Stimulated activated CD4-positive, alpha-beta T cell treated with anti-CD3 and anti-CD28 coated beads, TNF-alpha, amount 100 ng/mL, for 24 hours (primary cell): Measurements from ENCODE around the gene KCTD11.

Experiments used
- DNase-seq, 3 experiments: peaks; one replicate each; pipeline ENCODE4 v3.0.0-alpha.2; 2020; ENCODE audit warnings: low read depth in 3 of 3

KCTD11 gene

DNA sequence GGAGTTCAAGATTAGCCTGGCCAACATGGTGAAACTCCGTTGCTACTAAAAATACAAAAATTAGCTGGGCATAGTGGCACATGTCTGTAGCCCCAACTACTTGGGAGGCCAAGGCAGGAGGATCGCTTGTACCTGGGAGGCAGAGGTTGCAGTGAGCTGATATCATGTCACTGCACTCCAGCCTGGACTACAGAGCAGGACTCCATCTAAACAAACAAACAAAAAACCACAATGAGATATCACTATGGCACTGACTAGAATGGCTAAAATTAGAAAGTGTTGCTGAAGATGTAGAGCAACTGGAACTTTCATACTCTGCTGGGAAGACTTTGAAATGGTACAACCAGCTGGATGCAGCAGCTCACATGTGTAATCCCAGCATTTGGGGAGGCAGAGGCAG is 22.4 kb downstream of the KCTD11 start:
- DNase-seq = no peak

DNA sequence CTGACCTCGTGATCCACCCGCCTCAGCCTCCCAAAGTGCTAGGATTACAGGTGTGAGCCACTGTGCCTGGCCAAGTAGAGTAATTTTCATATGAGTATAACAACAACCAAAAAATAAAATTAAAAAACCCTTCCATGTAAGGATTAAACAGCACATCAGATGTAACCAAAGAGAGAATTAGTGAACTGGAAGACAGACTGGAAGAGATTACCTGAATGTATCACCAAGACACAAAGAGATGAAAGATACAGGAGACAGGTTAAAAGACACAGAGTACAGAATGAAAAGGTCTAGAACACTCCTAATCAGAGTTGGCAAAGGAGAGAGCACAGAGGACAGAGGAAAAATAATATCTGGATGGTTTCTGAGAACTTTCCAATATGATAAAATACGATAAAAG is 27.2 kb downstream of the KCTD11 start:
- no peak for DNase-seq

DNA sequence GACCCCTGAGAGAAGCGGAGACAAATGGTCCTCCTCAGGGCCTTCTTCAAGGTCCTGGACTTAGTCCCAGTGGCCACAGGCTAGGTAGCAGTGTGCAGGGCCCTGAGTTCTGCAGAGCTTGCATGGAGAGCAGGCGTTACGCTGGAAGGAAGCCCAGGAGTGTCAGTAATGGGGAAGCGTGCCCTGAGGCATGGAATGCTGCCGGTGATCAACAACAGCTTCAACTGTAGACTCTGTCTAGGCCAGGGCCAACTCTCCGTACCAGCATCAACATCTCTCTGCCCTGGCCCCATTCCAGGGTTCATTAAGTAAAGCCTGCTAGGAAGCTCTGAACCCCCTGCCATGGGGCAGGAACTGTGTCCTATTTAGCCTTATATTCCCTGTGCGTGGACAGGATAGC is 28.4 kb downstream of the KCTD11 start:
- DNase-seq = no peak

DNA sequence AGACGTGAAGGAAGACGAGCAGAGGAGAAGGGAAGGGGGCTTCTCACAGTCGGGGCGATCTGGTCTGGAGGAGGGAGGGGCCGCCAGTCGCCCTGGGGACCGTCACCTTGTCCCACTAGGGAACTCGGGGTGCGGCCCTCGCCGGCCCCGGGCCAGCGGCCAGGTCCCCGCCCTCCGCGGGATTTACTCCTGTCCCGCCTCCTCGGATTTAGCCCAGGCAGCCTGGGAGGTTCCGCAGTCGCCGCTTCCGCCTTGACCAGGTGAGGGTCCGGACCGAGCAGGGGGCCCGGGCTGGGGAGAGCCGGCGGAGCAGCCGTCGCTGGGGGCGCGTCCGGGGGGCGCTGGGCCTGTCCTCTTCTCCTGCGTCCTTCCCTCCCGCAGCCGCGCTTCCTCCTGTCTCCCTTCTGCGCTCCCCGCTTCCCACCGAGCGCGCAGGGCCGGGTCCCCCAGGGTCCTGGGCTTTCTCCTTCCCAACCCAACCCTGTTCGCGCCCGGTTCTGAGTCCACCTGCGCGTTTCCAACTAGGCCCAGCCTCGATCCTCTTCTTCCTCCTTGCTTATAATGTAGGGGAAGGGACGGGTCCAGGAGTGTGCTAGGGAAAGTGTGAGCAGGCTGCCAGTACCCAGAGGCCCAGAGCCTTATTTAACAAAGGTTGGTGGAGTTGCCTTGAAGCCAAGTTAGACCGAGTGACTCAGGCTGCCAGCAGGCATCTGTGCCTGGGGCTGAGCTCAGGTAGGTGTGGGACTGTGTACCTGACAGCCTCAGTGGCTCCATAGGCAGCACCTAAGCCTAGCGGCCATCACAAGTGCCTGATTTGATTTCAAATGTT is 29.1 kb downstream of the KCTD11 start, which contains the start of gene TNK1:
Gene TNK1, plus strand, starts transcription at position 235 of the 829 bp plus-strand sequence. CDS start 1,838 bp downstream, outside the sequence.
- no peak for DNase-seq

DNA sequence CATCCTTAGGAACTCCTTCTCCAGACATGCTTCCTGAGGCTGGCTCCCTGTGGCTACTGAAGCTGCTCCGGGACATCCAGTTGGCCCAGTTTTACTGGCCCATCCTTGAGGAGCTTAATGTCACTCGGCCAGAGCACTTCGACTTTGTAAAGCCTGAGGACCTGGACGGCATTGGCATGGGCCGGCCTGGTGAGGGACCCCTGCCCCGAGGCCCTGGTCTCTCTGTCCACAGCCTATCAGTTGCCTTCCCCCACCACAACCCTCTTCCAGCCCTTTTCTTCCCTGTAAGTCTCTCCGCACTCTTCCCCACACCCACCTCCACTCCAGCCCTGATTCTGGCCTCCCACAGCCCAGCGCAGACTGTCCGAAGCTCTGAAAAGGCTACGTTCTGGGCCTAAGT is 30.9 kb downstream of the KCTD11 start:
- no peak for DNase-seq

DNA sequence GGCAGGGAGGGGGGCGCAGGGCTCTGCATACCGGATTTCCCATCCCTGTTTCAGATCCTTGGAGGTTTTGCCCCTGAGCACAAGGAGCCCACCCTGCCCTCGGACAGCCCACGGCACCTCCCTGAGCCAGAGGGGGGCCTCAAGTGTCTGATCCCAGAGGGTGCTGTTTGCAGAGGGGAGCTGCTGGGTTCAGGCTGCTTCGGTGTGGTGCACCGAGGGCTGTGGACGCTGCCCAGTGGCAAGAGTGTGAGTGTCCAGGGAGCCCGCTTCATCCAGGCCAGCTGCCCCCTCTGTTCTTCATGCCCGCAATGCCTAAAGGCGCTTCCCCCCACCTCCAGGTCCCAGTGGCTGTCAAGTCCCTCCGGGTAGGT is 31.4 kb downstream of the KCTD11 start:
- DNase-seq = no peak

DNA sequence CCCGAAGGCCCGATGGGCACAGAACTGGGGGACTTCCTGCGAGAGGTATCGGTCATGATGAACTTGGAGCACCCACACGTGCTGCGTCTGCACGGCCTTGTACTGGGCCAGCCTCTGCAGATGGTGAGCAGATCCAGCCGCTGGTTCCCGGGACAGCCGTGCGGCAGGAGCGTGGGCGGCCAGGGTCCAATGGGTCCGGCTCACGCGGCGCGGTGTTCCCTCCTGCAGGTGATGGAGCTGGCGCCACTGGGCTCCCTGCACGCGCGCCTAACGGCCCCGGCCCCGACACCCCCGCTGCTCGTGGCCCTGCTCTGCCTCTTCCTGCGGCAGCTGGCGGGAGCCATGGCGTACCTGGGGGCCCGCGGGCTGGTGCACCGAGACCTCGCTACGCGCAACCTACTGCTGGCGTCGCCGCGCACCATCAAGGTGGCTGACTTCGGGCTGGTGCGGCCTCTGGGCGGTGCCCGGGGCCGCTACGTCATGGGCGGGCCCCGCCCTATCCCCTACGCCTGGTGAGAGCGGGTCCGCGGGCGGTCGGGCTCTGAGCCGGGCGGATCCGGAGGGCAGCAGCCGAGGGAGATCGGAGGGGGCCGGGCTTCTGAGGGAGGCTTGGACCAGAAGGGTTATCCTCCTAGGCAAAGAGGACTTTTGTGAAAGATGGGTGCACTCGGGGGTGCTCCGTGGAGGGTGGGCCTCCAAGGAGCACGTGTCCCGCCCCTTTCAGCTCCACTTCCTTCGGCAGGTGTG is 32.0 kb downstream of the KCTD11 start:
- DNase-seq = peak; percentile 50 to 79 (median 63)

DNA sequence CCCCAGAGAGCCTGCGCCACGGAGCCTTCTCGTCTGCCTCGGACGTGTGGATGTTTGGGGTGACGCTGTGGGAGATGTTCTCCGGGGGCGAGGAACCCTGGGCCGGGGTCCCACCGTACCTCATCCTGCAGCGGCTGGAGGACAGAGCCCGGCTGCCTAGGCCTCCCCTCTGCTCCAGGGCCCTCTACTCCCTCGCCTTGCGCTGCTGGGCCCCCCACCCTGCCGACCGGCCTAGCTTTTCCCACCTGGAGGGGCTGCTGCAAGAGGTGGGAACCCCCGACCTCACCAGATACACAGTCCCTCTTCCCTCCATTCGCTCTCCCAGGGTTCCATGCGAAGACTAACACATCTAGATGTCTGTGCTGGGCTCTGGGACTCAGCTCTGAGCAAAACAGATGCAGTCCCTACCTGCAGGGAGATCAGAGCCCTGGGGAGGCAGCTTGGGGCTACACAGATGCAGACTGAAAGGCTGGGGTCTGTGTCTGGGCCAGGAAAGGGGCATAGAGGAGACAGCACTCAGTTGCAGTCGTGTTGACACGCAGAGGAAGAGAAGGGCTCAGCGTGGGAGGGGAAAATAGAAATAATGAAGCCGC is 32.6 kb downstream of the KCTD11 start:
- DNase-seq = no peak

DNA sequence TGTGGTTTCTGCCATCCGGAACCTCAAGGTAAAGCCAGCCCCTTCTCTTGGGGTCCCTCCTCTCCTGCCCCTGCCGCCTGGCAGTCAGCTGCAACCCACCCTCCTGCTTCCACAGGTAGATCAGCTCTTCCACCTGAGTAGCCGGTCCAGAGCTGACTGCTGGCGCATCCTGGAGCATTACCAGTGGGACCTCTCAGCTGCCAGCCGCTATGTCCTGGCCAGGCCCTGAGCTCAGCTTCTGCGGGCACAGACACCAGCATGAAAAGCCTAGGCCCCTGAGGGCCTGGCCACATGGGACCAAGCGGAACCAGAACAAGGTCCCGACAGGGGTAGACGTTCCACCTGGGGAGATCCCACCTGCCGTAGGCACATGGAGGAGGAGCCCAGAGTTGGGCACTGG is 36.9 kb downstream of the KCTD11 start:
- DNase-seq = no peak

DNA sequence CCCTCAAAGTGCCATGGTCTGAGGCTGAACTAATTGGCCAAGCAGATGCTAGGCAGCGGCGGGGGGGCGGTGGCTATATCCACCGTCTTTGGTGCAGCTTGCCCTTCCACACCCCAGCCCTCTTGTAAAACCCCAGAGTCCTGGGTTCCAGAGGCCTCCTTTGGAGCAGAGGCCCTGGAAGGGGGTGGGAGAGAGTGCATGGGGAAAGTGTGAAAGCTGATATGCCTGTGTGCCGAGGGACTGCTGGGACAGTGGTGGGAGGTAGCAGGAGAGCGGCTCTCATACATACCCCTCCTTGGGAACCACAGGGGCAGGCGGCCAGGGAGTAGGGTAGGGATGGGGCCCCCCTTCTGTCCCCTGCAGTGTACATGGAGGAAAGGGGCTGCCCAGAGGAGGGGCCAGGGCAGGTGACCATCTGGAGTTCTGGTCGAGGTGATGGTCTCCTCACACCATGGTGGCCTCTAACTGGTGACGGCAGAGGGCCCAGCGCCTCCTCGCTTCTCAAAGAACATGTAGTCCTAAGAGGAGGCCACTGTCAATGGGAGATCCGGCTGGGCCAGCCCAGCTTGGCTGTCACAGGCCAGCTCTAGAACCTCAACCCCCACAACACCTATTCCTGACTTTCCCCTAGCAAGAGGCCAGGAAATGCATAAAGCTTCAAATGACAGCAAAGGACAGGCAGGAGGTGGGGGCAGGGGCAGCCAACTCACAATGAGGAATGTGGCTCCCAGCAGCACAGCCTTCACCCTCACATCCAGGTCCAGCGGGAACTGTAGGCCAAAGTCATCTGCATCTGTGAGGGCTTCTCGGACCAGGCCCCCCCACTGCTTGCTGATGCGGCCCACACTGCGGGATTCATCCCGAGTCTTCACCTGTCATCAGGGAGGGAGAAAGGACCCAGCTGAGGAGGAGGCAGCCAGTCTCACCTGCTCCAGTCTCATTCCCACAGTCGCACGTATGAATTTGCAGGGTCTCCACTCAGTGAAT is 38.3 kb downstream of the KCTD11 start:
- no peak for DNase-seq

DNA sequence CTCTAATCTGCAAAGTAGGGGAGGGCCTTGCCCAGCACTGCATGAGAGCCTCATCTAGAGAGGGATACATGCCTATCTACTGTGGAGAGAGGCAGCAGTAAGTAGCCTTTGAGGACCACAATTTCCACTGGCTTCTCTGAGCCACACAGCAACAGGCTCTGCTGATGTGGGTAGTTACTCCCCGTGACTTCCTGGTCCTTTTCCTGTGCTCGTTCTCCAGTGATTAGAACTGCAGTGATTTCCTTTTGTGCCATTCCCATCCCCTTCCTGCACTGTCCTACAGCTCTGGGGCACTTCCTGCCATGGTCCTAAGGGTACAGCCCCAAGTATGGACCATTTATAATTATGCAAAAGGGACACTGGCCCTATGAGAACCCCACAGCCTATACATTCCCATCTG is 39.3 kb downstream of the KCTD11 start:
- DNase-seq = no peak

DNA sequence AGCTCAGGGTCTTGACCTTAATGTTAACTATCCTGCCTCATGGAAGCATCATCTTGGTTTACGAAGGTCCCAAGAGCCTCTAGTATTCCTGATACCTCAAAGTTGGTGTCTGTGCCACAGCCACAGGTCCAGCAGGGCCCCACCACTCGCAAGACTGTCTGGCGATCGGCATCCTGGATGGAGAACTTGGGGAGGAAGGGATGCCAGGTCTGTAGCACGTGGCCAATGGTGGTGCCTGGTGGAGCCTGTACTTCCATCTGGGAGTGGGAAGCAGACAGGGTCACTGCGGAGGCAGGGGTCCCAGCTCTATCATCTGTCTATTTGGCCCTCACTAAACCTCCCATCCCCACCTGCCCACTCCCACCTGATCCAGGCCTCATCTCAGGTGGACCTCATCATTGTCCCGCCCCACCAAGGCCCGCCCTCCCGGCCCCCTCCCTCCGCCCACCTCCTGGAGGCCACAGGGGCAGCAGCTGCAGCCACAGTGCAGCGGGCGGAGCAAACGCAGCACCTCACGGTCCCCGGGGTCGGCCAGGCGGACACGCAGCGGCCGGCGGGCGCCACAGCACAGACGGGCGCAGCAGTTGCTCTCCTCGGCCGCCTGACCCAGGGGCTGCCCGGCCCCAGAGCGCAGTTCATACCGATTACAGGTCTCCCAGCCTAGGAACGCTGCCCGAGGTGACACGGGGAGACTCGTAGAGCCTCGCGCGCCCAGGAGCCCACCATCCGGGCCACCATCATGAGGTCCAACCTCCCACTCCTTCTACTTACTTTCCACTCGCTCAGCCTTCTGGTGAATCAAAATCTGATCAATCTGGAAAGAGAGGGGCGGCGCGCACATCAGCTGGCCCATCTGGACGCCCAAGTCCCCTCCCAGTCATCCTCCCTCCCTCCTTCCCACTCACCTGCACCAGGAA is 41.0 kb downstream of the KCTD11 start:
- no peak for DNase-seq

DNA sequence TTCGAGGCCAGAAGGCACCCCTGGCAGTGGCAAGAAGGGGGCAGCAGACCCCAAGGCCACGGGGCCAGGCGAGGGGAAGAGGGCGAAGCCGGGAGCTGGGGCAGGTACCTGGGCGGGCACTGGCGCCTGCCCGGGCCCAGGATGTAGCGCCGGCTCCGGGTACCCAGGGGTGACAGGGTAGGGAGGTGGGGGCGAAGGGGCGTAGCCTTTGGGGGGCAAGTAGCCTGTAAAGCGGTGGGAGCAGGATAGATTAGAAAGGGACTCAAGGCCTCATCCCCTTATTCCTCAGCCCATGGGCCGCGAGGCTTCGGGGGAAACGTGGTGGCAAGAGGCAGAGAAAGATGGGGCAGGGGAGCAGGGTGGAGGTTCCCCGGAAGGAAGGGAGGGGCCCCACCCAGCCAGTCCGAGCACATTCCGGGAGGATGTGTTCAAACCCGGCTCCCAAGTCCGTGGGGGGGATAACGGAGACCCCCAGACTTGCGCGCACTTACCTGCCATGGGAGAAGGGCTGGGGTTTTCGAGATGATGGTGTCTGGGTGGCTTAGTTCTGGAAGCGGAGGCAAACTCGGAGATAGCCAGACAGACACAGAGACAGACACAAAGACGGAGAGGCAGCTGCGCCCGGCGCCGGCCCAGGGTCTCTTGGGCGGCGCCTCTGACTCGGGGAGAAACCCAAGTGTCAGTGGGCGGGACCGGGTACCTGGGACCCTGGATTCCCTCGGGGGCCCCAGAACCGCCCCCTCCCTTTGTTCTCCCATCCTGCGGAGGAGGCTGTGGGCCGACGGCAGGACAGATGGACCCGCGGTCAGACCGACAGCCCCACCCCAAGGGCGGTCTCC is 41.9 kb downstream of the KCTD11 start:
- peak; percentile 24 to 63 (median 26) for DNase-seq

DNA sequence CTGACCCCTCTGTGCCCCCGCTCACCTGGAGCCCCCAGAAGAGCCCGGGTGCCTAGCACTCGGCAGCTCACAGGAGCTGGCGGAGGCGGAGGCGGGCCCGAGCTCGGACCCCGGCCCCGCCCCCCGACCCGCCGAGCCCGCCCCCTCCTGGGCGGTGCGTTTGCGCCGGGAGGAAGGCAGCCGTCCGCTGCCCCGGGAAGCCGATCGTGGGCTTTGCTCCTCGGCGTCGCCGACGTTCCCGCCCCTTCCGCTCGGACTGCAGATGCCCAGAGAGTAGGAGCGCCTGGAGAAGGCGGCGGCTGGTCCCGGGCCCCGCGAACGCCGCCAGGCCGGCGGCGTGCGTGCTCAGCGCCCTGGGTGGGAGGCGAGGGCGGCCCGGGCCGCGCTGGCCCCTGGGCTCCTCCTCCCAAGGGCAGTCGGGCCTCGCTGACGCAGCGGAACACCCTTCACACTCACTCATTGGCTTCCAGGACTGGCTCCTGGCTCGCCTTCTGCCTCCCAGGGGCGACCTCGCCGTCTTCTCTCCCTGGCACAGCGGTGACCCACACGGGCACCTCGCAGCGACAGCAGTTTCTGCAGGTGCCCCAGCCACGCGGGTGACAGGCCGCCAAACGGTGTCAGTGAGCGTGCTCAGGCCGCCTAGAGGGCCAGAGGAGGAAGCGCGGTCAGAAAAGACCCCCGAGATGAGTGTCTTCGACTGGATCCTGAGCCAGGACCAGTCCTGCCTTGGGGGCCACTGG is 42.7 kb downstream of the KCTD11 start, which contains the start of gene PLSCR3:
Gene PLSCR3, minus strand, starts transcription at position 74 of the 740 bp plus-strand sequence. CDS start 415 bp downstream, outside the sequence.
- peak; percentile 61 to 87 (median 75) for DNase-seq

DNA sequence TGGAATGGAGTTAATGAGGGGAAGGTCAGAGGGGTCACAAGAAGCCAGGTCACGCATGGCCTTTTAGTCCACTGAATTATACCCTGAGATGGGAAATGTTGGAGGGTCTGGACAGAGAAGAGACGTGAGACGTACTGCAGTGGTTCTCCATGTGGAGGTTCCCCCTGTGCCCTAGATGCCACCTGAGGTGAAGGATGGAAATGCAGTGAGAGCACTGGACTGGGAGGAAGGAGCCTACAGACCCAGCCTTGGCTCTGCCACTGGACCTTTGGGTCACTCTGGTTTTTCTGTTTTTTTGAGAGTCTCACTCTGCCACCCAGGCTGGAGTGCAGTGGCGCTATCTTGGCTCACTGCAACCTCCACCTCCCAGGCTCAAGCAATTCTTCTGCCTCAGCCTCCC is 44.2 kb downstream of the KCTD11 start:
- DNase-seq = no peak

DNA sequence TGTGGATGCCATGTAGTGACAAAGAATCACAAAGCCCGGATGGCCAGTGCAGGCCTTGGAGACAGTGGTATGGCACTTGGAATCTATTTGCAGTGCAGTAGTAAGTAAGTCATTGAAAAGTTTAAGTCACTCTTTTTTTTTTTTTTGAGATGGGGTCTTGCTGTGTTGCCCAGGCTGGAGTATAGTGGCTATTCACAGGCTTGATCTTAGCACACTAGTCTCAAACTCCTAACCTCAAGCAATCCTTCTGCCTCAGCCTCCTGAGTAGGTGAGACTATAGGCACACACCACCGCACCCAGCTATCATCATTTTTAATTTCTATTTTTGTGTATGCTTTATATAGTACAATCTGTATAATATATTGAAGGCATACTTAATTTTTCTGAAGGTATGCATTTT is 46.6 kb downstream of the KCTD11 start:
- no peak for DNase-seq

DNA sequence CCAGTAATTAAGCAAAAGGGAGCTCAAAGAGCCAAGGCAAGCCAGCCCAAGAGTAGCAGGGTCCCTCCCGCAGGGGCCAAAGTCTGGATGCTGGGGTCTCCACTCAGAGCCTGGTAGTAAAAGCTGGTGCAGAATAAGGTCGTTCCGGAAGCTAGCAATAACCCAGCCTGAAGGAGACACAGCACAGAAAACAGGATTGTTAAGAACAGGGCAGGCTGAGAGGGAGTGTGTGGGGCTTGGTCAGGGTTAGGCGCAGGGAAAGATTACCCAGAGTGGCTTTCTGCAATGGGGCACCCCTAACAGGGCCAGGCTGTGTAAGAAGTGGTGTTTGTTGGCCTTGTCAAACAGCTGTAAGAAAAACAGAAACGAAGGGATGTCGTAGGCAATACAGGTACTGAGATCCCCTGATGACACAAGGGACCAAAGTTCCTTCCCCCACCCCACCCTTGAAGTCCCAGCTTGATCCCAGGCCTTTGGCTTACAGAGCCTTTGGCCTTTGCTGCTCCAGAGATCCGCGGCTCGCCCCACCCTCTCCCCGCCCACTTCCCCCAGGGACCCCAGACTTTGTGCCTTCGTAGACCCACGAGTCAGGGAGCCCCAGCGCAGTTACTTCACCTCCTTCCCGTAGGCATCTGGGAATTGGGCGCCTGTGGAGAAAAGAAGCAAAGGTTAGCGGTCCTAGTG is 51.2 kb downstream of the KCTD11 start:
- DNase-seq = no peak

DNA sequence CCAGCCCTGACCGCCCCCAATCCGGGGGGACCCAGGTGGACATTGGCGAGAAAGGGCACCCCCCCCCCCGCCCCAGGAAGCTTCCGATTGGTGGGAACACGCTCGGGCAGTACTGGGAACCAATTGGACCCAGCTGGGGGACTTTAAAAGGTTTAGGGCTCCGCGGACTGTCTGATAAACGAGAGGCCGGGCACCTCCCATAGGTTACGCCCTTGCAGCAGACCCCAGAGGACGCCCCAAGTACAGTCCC is 51.7 kb downstream of the KCTD11 start:
- DNase-seq = no peak
